Omental fat pad (tissue), 4 donors: Measurements from ENCODE around the gene CELSR1. TPM values are rescaled to one million over a fixed set of nuclear protein-coding genes. Genes with fewer than 3 reads are reported as not detected.
"Not testable (repeated sequence)": the region's sequence is repeated elsewhere in the genome, so short reads cannot be mapped to it uniquely, and the experiment has no call there.

Experiments used
- ATAC-seq: fragments of 150-250 bp; one replicate; pipeline ENCODE4 v1.9.1; 2016; ENCODE audit warnings: mild to moderate bottlenecking, moderate library complexity; ENCODE audit not compliant: low FRiP score
- DNase-seq: peaks from one replicate; pipeline ENCODE4 v3.0.0-alpha.2; 2019; ENCODE audit warnings: low spot score
- CTCF ChIP-seq, 3 donors: fragments of 450-650 bp; IDR thresholded peaks; one replicate each; pipeline ENCODE4 v1.5.1; 2016 to 2017; ENCODE audit warnings: antibody characterized with exemption in 3 of 3, mild to moderate bottlenecking in 3 of 3, moderate library complexity in 2 of 3
- total RNA-seq, 4 donors: library from RNA; depleted of rRNA; stranded (reverse); fragments of >200 nt; gene quantifications; one replicate each; pipeline ENCODE4 v1.1.0, GENCODE V29; 2016

The CELSR1 gene
- total RNA-seq, 4 donors from 2014 or later: 1.3 to 5.9 (median 2.7) TPM

GRCh38 chr22:46319319-46319718, 218.1 kb downstream of the CELSR1 start:
- DNase-seq (no peak), ATAC-seq (no peak)
- TF ChIP-seq CTCF (IDR thresholded peaks at IDR 0.05): no peak

GRCh38 chr22:46318576-46318975, 218.8 kb downstream of the CELSR1 start:
- no peak for TF ChIP-seq CTCF (IDR thresholded peaks at IDR 0.05)
- no peak for ATAC-seq
- no peak for DNase-seq

- no peak for TF ChIP-seq CTCF (IDR thresholded peaks at IDR 0.05)
- ATAC-seq (no peak), DNase-seq (no peak)
These were observed 219.8 kb downstream of the CELSR1 start for GRCh38 chr22:46317646-46318045.

GRCh38 chr22:46315976-46316375, 221.4 kb downstream of the CELSR1 start:
- ATAC-seq (no peak), DNase-seq (no peak)
- TF ChIP-seq CTCF (IDR thresholded peaks at IDR 0.05): no peak

GRCh38 chr22:46312848-46313247, 224.6 kb downstream of the CELSR1 start:
- not testable (repeated sequence) for ATAC-seq

GRCh38 chr22:46312056-46312455, 225.4 kb downstream of the CELSR1 start:
- ATAC-seq (no peak), DNase-seq (no peak)
- no peak for TF ChIP-seq CTCF (IDR thresholded peaks at IDR 0.05)

More at GRCh38 chr22:46312848-46313247, 224.6 kb downstream of the CELSR1 start:
- DNase-seq: not testable (repeated sequence)

Other genes with a start within 250 kb of the CELSR1 start
- 1 to 10 TPM in 3 of 4 donors, not detected in 1; 1.1 to 2.5 (median 1.3) TPM for gene GTSE1, start 240.8 kb downstream of the CELSR1 start, total RNA-seq
- 10 to 100 TPM; 19.3 to 62.8 (median 32.8) TPM for gene TRMU, start 201.9 kb downstream of the CELSR1 start, total RNA-seq
- 10 to 100 TPM; 19.1 to 25.4 (median 19.5) TPM for gene GRAMD4, start 82.8 kb upstream of the CELSR1 start, total RNA-seq
- gene CERK, start 200.6 kb upstream of the CELSR1 start, total RNA-seq: 10 to 100 TPM; 32.7 to 47.8 (median 39.7) TPM
- 10 to 100 TPM; 21.3 to 31.2 (median 24.5) TPM for gene TBC1D22A, start 225.0 kb upstream of the CELSR1 start, total RNA-seq